Measurements from ENCODE around the gene CREB3L4. TPM values are rescaled to one million over a fixed set of nuclear protein-coding genes. Genes with fewer than 3 reads are reported as not detected.
A peak's percentile ranks its signal among the peaks of the same experiment; 100 is the strongest.

Gene CREB3L4
- polyA plus RNA-seq, 2 of the 4 experiments (the other 2 are of a cell fraction), result 10.1 to 14.3 TPM

GRCh38 chr1:153991151-153991630 lies 23.5 kb downstream of the CREB3L4 start:
- under 1% methylated on average over 9 of the region's 9 CpGs for WGBS (ENCODE audit: missing lambda C conversion rate)
- POLR2A ChIA-PET, result interaction anchor here (0.6 to 2.0 kb wide), 16 partner anchors 14 to 458 kb away, joined by 3 to 52 read pairs (median 5); partner anchors contain the start of genes CHTOP, CREB3L4, CRTC2 and DENND4B
- DNase-seq (ENCODE audit: low read depth in 1 of 2, low spot score in 1 of 2) (no peak), FAIRE-seq (no peak), ATAC-seq (no peak)
- CTCF ChIA-PET, result interaction anchor here (0.6 to 1.1 kb wide), 4 partner anchors 14 to 274 kb away, joined by 3 read pairs; partner anchors contain the start of gene JTB
- Histone ChIP-seq H3K9me3 (no peaks in the 10 kb centered on the region), H3K4me2 (peak overlapping the region; percentile 84), H3K27ac (peak overlapping the region; percentile 93 to 94), H3K4me1 (peaks cover 14% of the 10 kb centered on the region; the same call in 2 of the 3 replicates), H3K4me3 (peak overlapping the region; percentile 73)
- TF ChIP-seq TP53 (CRISPR knock-in tag; IDR thresholded peaks at IDR 0.05) (no peak), ELK1 (IDR thresholded peaks at IDR 0.05; ENCODE audit: low read depth, low read length) (no peak), ZC3H11A (IDR thresholded peaks at IDR 0.05) (no peak), RCOR1 (IDR thresholded peaks at IDR 0.05; ENCODE audit: low read depth, low read length) (no peak), RARB (CRISPR knock-in tag; IDR thresholded peaks at IDR 0.05) (no peak), NPAS2 (CRISPR knock-in tag; IDR thresholded peaks at IDR 0.05; ENCODE audit: borderline replicate concordance) (no peak), ZFP36 (IDR thresholded peaks at IDR 0.05; ENCODE audit: borderline replicate concordance, partially characterized antibody) (no peak), MAZ (IDR thresholded peaks at IDR 0.05; ENCODE audit: borderline replicate concordance, low read depth, low read length) (no peak), CBX2 (IDR thresholded peaks at IDR 0.05; ENCODE audit: borderline replicate concordance, low read depth) (no peak), HOXA7 (CRISPR knock-in tag; IDR thresholded peaks at IDR 0.05) (no peak), KDM5A (IDR thresholded peaks at IDR 0.05) (no peak), NFE2L2 (conservative IDR thresholded peaks at IDR 0.05; ENCODE audit: low read length) (no peak), CEBPB (IDR thresholded peaks at IDR 0.05) (no peak), GATA3 (IDR thresholded peaks at IDR 0.05; ENCODE audit: borderline replicate concordance) (no peak), FOSL2 (IDR thresholded peaks at IDR 0.05) (no peak), FOSL2 (CRISPR knock-in tag; IDR thresholded peaks at IDR 0.05) (no peak), ESRRA (IDR thresholded peaks at IDR 0.05; ENCODE audit: borderline replicate concordance, low read length) (no peak)
- TF ChIP-seq, protein P1, sequence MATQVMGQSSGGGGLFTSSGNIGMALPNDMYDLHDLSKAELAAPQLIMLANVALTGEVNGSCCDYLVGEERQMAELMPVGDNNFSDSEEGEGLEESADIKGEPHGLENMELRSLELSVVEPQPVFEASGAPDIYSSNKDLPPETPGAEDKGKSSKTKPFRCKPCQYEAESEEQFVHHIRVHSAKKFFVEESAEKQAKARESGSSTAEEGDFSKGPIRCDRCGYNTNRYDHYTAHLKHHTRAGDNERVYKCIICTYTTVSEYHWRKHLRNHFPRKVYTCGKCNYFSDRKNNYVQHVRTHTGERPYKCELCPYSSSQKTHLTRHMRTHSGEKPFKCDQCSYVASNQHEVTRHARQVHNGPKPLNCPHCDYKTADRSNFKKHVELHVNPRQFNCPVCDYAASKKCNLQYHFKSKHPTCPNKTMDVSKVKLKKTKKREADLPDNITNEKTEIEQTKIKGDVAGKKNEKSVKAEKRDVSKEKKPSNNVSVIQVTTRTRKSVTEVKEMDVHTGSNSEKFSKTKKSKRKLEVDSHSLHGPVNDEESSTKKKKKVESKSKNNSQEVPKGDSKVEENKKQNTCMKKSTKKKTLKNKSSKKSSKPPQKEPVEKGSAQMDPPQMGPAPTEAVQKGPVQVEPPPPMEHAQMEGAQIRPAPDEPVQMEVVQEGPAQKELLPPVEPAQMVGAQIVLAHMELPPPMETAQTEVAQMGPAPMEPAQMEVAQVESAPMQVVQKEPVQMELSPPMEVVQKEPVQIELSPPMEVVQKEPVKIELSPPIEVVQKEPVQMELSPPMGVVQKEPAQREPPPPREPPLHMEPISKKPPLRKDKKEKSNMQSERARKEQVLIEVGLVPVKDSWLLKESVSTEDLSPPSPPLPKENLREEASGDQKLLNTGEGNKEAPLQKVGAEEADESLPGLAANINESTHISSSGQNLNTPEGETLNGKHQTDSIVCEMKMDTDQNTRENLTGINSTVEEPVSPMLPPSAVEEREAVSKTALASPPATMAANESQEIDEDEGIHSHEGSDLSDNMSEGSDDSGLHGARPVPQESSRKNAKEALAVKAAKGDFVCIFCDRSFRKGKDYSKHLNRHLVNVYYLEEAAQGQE (IDR thresholded peaks at IDR 0.05), result no peak
- TF ChIP-seq, protein P2, sequence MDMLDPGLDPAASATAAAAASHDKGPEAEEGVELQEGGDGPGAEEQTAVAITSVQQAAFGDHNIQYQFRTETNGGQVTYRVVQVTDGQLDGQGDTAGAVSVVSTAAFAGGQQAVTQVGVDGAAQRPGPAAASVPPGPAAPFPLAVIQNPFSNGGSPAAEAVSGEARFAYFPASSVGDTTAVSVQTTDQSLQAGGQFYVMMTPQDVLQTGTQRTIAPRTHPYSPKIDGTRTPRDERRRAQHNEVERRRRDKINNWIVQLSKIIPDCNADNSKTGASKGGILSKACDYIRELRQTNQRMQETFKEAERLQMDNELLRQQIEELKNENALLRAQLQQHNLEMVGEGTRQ (IDR thresholded peaks at IDR 0.05), result no peak

GRCh38 chr1:153991806-153992205 lies 24.1 kb downstream of the CREB3L4 start:
- POLR2A ChIA-PET, result interaction anchor here (1.1 to 2.0 kb wide), 4 partner anchors 14 to 358 kb away, joined by 4 to 52 read pairs (median 22); partner anchors contain the start of genes CHTOP, CREB3L4, DENND4B and JTB
- peaks cover 14% of the 10 kb centered on the region; the same call in 2 of the 3 replicates for H3K4me1 ChIP-seq
- no peak for DNase-seq (ENCODE audit: low read depth in 1 of 2, low spot score in 1 of 2)
- H3K4me3 ChIP-seq, result peak overlapping the region; percentile 73
- H3K4me2 ChIP-seq, result peak overlapping the region; percentile 84
- H3K27ac ChIP-seq, result peak overlapping the region; percentile 93 to 94; a peak in 5 of 6 replicates
- FAIRE-seq, result no peak
- no peak for TF ChIP-seq MAZ (IDR thresholded peaks at IDR 0.05; ENCODE audit: borderline replicate concordance, low read depth, low read length)
- peak; percentile 77 for TF ChIP-seq HOXA7 (CRISPR knock-in tag; IDR thresholded peaks at IDR 0.05)
- TF ChIP-seq PBX3 (IDR thresholded peaks at IDR 0.05), result no peak
- TF ChIP-seq CHD2 (IDR thresholded peaks at IDR 0.05; ENCODE audit: low read length, partially characterized antibody), result no peak
- no peak for TF ChIP-seq SREBF2 (IDR thresholded peaks at IDR 0.05)
- no peak for TF ChIP-seq EHMT2 (IDR thresholded peaks at IDR 0.05; ENCODE audit: low read depth)
- no peak for TF ChIP-seq TP53 (CRISPR knock-in tag; IDR thresholded peaks at IDR 0.05)
- CTCF ChIA-PET, result interaction anchor here (0.6 to 1.0 kb wide), 4 partner anchors 15 to 420 kb away, joined by 3 to 4 read pairs (median 3); partner anchors contain the start of gene JTB
- WGBS (ENCODE audit: missing lambda C conversion rate), result 70% methylated on average over 2 of the region's 2 CpGs
- ATAC-seq, result no peak
- H3K9me3 ChIP-seq, result no peaks in the 10 kb centered on the region
